ENCODE measurements around the gene KIF3B. TPM values are rescaled to one million over a fixed set of nuclear protein-coding genes. Genes with fewer than 3 reads are reported as not detected.

Gene KIF3B
- total RNA-seq, 1 experiment from 2014 or later, result 24.3 TPM

DNA sequence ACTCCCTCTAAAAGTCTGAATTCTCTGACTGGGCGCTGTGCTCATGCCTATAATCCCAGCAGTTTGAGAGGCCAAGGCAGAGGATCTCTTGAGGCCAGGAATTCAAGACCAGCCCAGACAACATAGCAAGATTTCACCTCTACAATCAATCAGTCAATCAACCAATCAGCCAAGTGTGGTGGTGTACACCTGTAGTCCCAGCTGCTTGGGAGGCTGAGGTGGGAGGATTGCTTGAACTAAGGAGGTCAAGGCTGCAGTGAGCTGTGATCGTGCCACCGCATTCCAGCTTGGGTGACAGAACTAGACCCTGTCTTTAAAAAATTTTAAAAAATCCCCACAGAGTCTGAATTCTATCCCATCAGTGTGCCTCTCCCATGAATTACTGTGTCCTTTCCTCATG lies 37.9 kb downstream of the KIF3B start:
- H3K4me3 ChIP-seq (ENCODE audit: low read depth, low read length, poor library complexity, severe bottlenecking), result no peak overlapping the region
- H3K27ac ChIP-seq (ENCODE audit: low read depth, low read length, poor library complexity, severe bottlenecking), result no peak overlapping the region
- intact Hi-C loops (cut with micrococcal nuclease; ENCODE audit: unreplicated experiment), result no loop called here
- POLR2A ChIA-PET (ENCODE audit: low non-redundant PET), result interaction anchor here (0.6 kb wide), 1 partner anchor 17 kb away, joined by 4 read pairs; no protein-coding TSS in a partner anchor
- H3K4me1 ChIP-seq (ENCODE audit: insufficient read depth, low read length, poor library complexity, severe bottlenecking), result no peaks in the 10 kb centered on the region
- no peaks in the 10 kb centered on the region for H3K27me3 ChIP-seq (replicated peaks; ENCODE audit: insufficient read depth, low read depth, low read length, poor library complexity)
- TF ChIP-seq, protein P1, sequence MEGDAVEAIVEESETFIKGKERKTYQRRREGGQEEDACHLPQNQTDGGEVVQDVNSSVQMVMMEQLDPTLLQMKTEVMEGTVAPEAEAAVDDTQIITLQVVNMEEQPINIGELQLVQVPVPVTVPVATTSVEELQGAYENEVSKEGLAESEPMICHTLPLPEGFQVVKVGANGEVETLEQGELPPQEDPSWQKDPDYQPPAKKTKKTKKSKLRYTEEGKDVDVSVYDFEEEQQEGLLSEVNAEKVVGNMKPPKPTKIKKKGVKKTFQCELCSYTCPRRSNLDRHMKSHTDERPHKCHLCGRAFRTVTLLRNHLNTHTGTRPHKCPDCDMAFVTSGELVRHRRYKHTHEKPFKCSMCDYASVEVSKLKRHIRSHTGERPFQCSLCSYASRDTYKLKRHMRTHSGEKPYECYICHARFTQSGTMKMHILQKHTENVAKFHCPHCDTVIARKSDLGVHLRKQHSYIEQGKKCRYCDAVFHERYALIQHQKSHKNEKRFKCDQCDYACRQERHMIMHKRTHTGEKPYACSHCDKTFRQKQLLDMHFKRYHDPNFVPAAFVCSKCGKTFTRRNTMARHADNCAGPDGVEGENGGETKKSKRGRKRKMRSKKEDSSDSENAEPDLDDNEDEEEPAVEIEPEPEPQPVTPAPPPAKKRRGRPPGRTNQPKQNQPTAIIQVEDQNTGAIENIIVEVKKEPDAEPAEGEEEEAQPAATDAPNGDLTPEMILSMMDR (conservative IDR thresholded peaks at IDR 0.05; ENCODE audit: low read depth, low read length), result no peak
- H3K9me3 ChIP-seq (ENCODE audit: low read depth, low read length, poor library complexity, severe bottlenecking), result no peaks in the 10 kb centered on the region
- CTCF ChIA-PET, result no interaction called here
- peaks cover 5% of the 10 kb centered on the region for H3K36me3 ChIP-seq (ENCODE audit: insufficient read depth, low read length, poor library complexity, severe bottlenecking)
- DNase-seq (ENCODE audit: low spot score), result no peak
- no TSS peak for BruUV-seq (replicated peaks)

DNA sequence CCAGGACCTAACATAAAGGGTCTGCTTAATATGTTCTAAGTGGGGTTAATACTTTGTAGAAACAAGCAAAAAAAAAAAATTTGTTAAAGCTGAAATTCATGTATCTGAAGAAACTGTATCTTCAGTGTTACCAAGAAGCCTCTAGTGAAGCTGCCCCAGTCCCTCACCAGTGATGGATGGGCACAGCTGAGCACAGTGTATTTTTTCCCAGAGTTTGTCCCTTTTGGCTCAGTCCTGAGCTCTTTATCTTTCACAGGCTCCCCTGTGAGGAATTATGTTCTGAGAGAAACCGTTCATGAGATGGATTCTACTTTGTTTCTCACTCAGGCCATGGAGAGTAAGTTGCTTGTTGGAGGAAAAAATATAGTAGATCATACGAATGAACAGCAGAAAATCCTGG lies 38.4 kb downstream of the KIF3B start:
- TF ChIP-seq EZH2 (IDR thresholded peaks at IDR 0.05; ENCODE audit: borderline replicate concordance, low read depth, low read length, poor library complexity, severe bottlenecking), result no peak
- TF ChIP-seq, protein P1 (conservative IDR thresholded peaks at IDR 0.05; ENCODE audit: low read depth, low read length), result no peak
- Histone ChIP-seq H3K4me3 (ENCODE audit: low read depth, low read length, poor library complexity, severe bottlenecking) (no peak overlapping the region), H3K36me3 (ENCODE audit: insufficient read depth, low read length, poor library complexity, severe bottlenecking) (peaks cover 5% of the 10 kb centered on the region), H3K9me3 (ENCODE audit: low read depth, low read length, poor library complexity, severe bottlenecking) (no peaks in the 10 kb centered on the region), H3K4me1 (ENCODE audit: insufficient read depth, low read length, poor library complexity, severe bottlenecking) (no peaks in the 10 kb centered on the region), H3K27me3 (replicated peaks; ENCODE audit: insufficient read depth, low read depth, low read length, poor library complexity) (no peaks in the 10 kb centered on the region), H3K27ac (ENCODE audit: low read depth, low read length, poor library complexity, severe bottlenecking) (no peak overlapping the region)
- intact Hi-C loops (cut with micrococcal nuclease; ENCODE audit: unreplicated experiment), result no loop called here
- ChIA-PET CTCF (no interaction called here), POLR2A (ENCODE audit: low non-redundant PET) (interaction anchor here (0.6 kb wide), 1 partner anchor 17 kb away, joined by 4 read pairs; no protein-coding TSS in a partner anchor)
- no TSS peak for BruUV-seq (replicated peaks)
- no peak for DNase-seq (ENCODE audit: low spot score)

DNA sequence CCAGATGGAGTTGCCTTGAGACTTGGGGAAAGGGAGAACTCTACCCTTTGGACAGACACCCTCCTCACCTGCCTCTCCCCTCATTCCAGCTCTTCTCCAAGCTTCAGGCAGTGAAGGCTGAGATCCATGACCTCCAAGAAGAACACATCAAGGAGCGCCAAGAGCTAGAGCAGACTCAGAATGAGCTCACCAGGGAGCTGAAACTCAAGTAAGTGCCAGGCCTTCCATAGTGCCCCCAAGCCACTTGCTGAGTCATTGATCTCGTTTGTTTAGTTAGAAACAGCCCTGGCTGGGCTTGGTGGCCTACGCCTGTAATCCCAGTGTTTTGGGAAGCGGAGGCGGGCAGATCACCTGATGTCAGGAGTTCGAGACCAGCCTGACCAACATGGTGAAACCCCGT lies 39.2 kb downstream of the KIF3B start:
- Histone ChIP-seq H3K27ac (ENCODE audit: low read depth, low read length, poor library complexity, severe bottlenecking) (no peak overlapping the region), H3K27me3 (replicated peaks; ENCODE audit: insufficient read depth, low read depth, low read length, poor library complexity) (no peaks in the 10 kb centered on the region), H3K4me3 (ENCODE audit: low read depth, low read length, poor library complexity, severe bottlenecking) (no peak overlapping the region), H3K36me3 (ENCODE audit: insufficient read depth, low read length, poor library complexity, severe bottlenecking) (peaks cover 5% of the 10 kb centered on the region), H3K4me1 (ENCODE audit: insufficient read depth, low read length, poor library complexity, severe bottlenecking) (no peaks in the 10 kb centered on the region), H3K9me3 (ENCODE audit: low read depth, low read length, poor library complexity, severe bottlenecking) (no peaks in the 10 kb centered on the region)
- TF ChIP-seq, protein P1 (conservative IDR thresholded peaks at IDR 0.05; ENCODE audit: low read depth, low read length), result no peak
- no peak for TF ChIP-seq EZH2 (IDR thresholded peaks at IDR 0.05; ENCODE audit: borderline replicate concordance, low read depth, low read length, poor library complexity, severe bottlenecking)
- ChIA-PET CTCF (interaction anchor here (0.6 kb wide), 1 partner anchor 10 kb away, joined by 13 read pairs; no protein-coding TSS in a partner anchor), POLR2A (ENCODE audit: low non-redundant PET) (no interaction called here)
- no TSS peak for BruUV-seq (replicated peaks)
- no peak for DNase-seq (ENCODE audit: low spot score)
- intact Hi-C loops (cut with micrococcal nuclease; ENCODE audit: unreplicated experiment), result no loop called here

Measured in A673 (cell line).